IMR-90 (cell line): ENCODE measurements around the gene VEGFA. TPM values are rescaled to one million over a fixed set of nuclear protein-coding genes. Genes with fewer than 3 reads are reported as not detected.

Experiments
- ATAC-seq: fragments of 200-7000 bp; cut with Tn5 transposase; 2 replicates; pipeline ENCODE4 v1.9.1; 2020; ENCODE audit warnings: low read depth, mild to moderate bottlenecking, moderate library complexity
- BruUV-seq: library from RNA; stranded (reverse); fragments of 400-500 nt; replicated peaks from 2 replicates; lab custom pipeline; 2021; lab: Mats Ljungman, UMichigan
- CTCF ChIA-PET: fragments of 300-600 bp; formaldehyde crosslinking; extraction: SDS; loops from one replicate; lab custom pipeline; 2021; ENCODE audit warnings: antibody characterized with exemption; lab: Yijun Ruan, JAX
- POLR2A ChIA-PET: fragments of 300-600 bp; sonication (Branson Sonifier 250); formaldehyde crosslinking; loops from one replicate; lab custom pipeline; 2022; ENCODE audit warnings: antibody characterized with exemption; ENCODE audit not compliant: unreplicated experiment; lab: Charles Lee
- DNase-seq: peaks from one replicate; pipeline ENCODE4 v3.0.0; 2013
- H2AFZ ChIP-seq: replicated peaks from 2 replicates; pipeline ENCODE3; 2013; ENCODE audit warnings: low read length, mild to moderate bottlenecking; ENCODE audit not compliant: poor library complexity
- H2AK5ac ChIP-seq: 2 replicates; pipeline ENCODE4 v1.6.1; 2013; ENCODE audit warnings: low read depth, low read length, inconsistent platforms
- H2AK9ac ChIP-seq: replicated peaks from 2 replicates; pipeline ENCODE3; 2013; ENCODE audit warnings: mild to moderate bottlenecking, low read depth, low read length, moderate library complexity; ENCODE audit not compliant: poor library complexity
- H2BK120ac ChIP-seq: 2 replicates; pipeline ENCODE4 v1.6.1; 2013; ENCODE audit warnings: low read depth, low read length, inconsistent platforms
- H2BK15ac ChIP-seq: 3 replicates; pipeline ENCODE4 v1.6.1; 2013; ENCODE audit warnings: low read depth, low read length, inconsistent platforms
- H2BK20ac ChIP-seq: 2 replicates; pipeline ENCODE4 v1.6.1; 2013; ENCODE audit warnings: low read depth, mild to moderate bottlenecking, inconsistent platforms, low read length, moderate library complexity
- H2BK5ac ChIP-seq: 2 replicates; pipeline ENCODE4 v1.6.1; 2013; ENCODE audit warnings: mild to moderate bottlenecking, low read depth, low read length, inconsistent platforms; ENCODE audit not compliant: poor library complexity, severe bottlenecking
- H3K14ac ChIP-seq: replicated peaks from 2 replicates; pipeline ENCODE4 v1.6.1; 2013; ENCODE audit warnings: low read depth, low read length, inconsistent platforms
- H3K18ac ChIP-seq: 2 replicates; pipeline ENCODE4 v1.6.1; 2013; ENCODE audit warnings: low read depth, low read length, control low read depth
- H3K23ac ChIP-seq: 2 replicates; pipeline ENCODE4 v1.6.1; 2013; ENCODE audit warnings: low read depth, low read length, inconsistent platforms
- H3K27ac ChIP-seq: 2 replicates; pipeline ENCODE4 v1.5.1; 2013; ENCODE audit warnings: mild to moderate bottlenecking, control low read depth, low read length; ENCODE audit not compliant: insufficient read depth
- H3K27me3 ChIP-seq: 2 replicates; pipeline ENCODE4 v1.6.1; 2013; ENCODE audit warnings: low read length; ENCODE audit not compliant: control insufficient read depth, insufficient read depth
- H3K36me3 ChIP-seq: 2 replicates; pipeline ENCODE4 v1.6.1; 2013; ENCODE audit warnings: low read length, mixed read lengths; ENCODE audit not compliant: control insufficient read depth, insufficient read depth
- H3K4ac ChIP-seq: 2 replicates; pipeline ENCODE4 v1.6.1; 2013; ENCODE audit warnings: low read depth, low read length, inconsistent platforms
- H3K4me1 ChIP-seq: 2 replicates; pipeline ENCODE4 v1.6.1; 2013; ENCODE audit warnings: low read length, mixed read lengths; ENCODE audit not compliant: control insufficient read depth, insufficient read depth
- H3K4me2 ChIP-seq: 2 replicates; pipeline ENCODE4 v1.6.1; 2013; ENCODE audit warnings: low read depth, mild to moderate bottlenecking, control low read depth, low read length, moderate library complexity
- H3K4me3 ChIP-seq: 2 replicates; pipeline ENCODE4 v1.5.1; 2013; ENCODE audit warnings: low read depth, mild to moderate bottlenecking, control low read depth, low read length, moderate library complexity; ENCODE audit not compliant: insufficient read depth
- H3K56ac ChIP-seq: 2 replicates; pipeline ENCODE4 v1.6.1; 2013; ENCODE audit warnings: low read length, inconsistent platforms; ENCODE audit not compliant: insufficient read depth; ENCODE audit errors: extremely low read depth
- H3K79me1 ChIP-seq, 2 experiments: 2 replicates each; pipeline ENCODE4 v1.6.1; 2013; ENCODE audit warnings: low read length in 2 of 2, inconsistent platforms in 1 of 2, low read depth in 1 of 2
- H3K9ac ChIP-seq: 2 replicates; pipeline ENCODE4 v1.6.1; 2013; ENCODE audit warnings: low read depth, low read length, control low read depth
- H3K9me1 ChIP-seq: 2 replicates; pipeline ENCODE4 v1.6.1; 2013; ENCODE audit warnings: low read length, inconsistent platforms; ENCODE audit not compliant: insufficient read depth
- H3K9me3 ChIP-seq: 2 replicates; pipeline ENCODE4 v1.6.1; 2013; ENCODE audit warnings: low read length; ENCODE audit not compliant: control insufficient read depth, insufficient read depth
- H4K20me1 ChIP-seq: 2 replicates; pipeline ENCODE4 v1.6.1; 2013; ENCODE audit warnings: low read length, inconsistent platforms; ENCODE audit not compliant: insufficient read depth
- H4K5ac ChIP-seq: 2 replicates; pipeline ENCODE4 v1.6.1; 2013; ENCODE audit warnings: mild to moderate bottlenecking, low read depth, low read length, control low read depth
- H4K8ac ChIP-seq, 2 experiments: 2 replicates each; pipeline ENCODE4 v1.6.1; 2013; ENCODE audit warnings: low read depth in 2 of 2, low read length in 2 of 2, control low read depth in 1 of 2, inconsistent platforms in 1 of 2
- H4K91ac ChIP-seq: 2 replicates; pipeline ENCODE4 v1.6.1; 2013; ENCODE audit warnings: low read depth, low read length, inconsistent platforms; ENCODE audit not compliant: insufficient read depth
- BHLHE40 ChIP-seq: fragments of 150-350 bp; IDR thresholded peaks from 2 replicates; pipeline ENCODE4 v1.6.1; 2016; ENCODE audit warnings: mild to moderate bottlenecking, low read depth, low read length
- CEBPB ChIP-seq: IDR thresholded peaks from 2 replicates; pipeline ENCODE4 v1.6.1; 2012; ENCODE audit warnings: low read depth, low read length, improper control_type of control experiment
- CHD1 ChIP-seq: IDR thresholded peaks from 2 replicates; pipeline ENCODE4 v1.6.1; 2012; ENCODE audit warnings: low read depth, low read length, improper control_type of control experiment
- CTCF ChIP-seq: conservative IDR thresholded peaks from 2 replicates; pipeline ENCODE4 v1.5.1; 2012; ENCODE audit warnings: mild to moderate bottlenecking, low read depth, low read length, improper control_type of control experiment
- FOS ChIP-seq: fragments of 150-350 bp; IDR thresholded peaks from 2 replicates; pipeline ENCODE4 v1.6.1; 2016; ENCODE audit warnings: low read depth, low read length
- MAFK ChIP-seq: IDR thresholded peaks from 2 replicates; pipeline ENCODE4 v1.6.1; 2012; ENCODE audit warnings: low read depth, low read length, improper control_type of control experiment
- MAZ ChIP-seq: IDR thresholded peaks from 2 replicates; pipeline ENCODE4 v1.6.1; 2012; ENCODE audit warnings: low read depth, mild to moderate bottlenecking, low read length, improper control_type of control experiment, moderate library complexity, borderline replicate concordance
- MXI1 ChIP-seq: IDR thresholded peaks from 2 replicates; pipeline ENCODE4 v1.6.1; 2012; ENCODE audit warnings: low read depth, mild to moderate bottlenecking, low read length, moderate library complexity, borderline replicate concordance
- NFE2L2 ChIP-seq: fragments of 150-350 bp; IDR thresholded peaks from 2 replicates; pipeline ENCODE4 v1.6.1; 2016; ENCODE audit warnings: low read depth, mild to moderate bottlenecking, low read length
- POLR2A ChIP-seq: IDR thresholded peaks from 2 replicates; pipeline ENCODE4 v1.6.1; 2012; ENCODE audit warnings: mild to moderate bottlenecking, low read depth, low read length
- RAD21 ChIP-seq: IDR thresholded peaks from 2 replicates; pipeline ENCODE4 v1.6.1; 2012; ENCODE audit warnings: low read length, improper control_type of control experiment
- RCOR1 ChIP-seq: IDR thresholded peaks from 2 replicates; pipeline ENCODE4 v1.6.1; 2012; ENCODE audit warnings: mild to moderate bottlenecking, low read length, improper control_type of control experiment; ENCODE audit not compliant: insufficient replicate concordance
- RFX5 ChIP-seq: IDR thresholded peaks from 2 replicates; pipeline ENCODE4 v1.8.0; 2012; ENCODE audit warnings: low read depth, mild to moderate bottlenecking, low read length, moderate library complexity
- SMC3 ChIP-seq: fragments of 150-350 bp; IDR thresholded peaks from 2 replicates; pipeline ENCODE4 v1.6.1; 2016; ENCODE audit warnings: low read depth, mild to moderate bottlenecking, antibody characterized with exemption, low read length, moderate library complexity
- WGBS, 2 experiments: methylation state at CpG; one replicate each; pipeline versions ENCODE4 v1.1.5 to v1.1.7; 2013; ENCODE audit warnings: missing lambda C conversion rate in 2 of 2; ENCODE audit not compliant: insufficient read length in 1 of 2; ENCODE audit errors: extremely low coverage in 2 of 2; 5-methylcytosine and 5-hydroxymethylcytosine counted together
- dilution Hi-C: fragments of 300-500 bp; cut with HindIII; formaldehyde crosslinking; loops from one replicate; pipeline ENCODE4 v1.14.3; 2018; ENCODE audit warnings: low sequenced_read_pairs; ENCODE audit not compliant: unreplicated experiment
- in situ Hi-C: fragments of 300-500 bp; cut with MboI; formaldehyde crosslinking; loops from 3 replicates; pipeline ENCODE4 v1.14.3; 2019; ENCODE audit warnings: low sequenced_read_pairs, inconsistent platforms, mixed read lengths
- intact Hi-C: fragments of 100-400 bp; cut with micrococcal nuclease; formaldehyde crosslinking; loops from 2 replicates; pipeline ENCODE4 v1.10.0; 2022
- polyA plus RNA-seq, 3 experiments: library from polyadenylated mRNA; depleted of rRNA; stranded (reverse); fragments of >200 nt; gene quantifications; 2 replicates each; pipeline ENCODE4 v1.2.3, GENCODE V29; 2012; ENCODE audit warnings: low replicate concordance in 1 of 3
- total RNA-seq: library from RNA; depleted of rRNA; stranded (reverse); fragments of >200 nt; gene quantifications from 2 replicates; pipeline ENCODE4 v1.2.3, GENCODE V29; 2012
- TF ChIP-seq, protein P1 (sequence below): fragments of 150-350 bp; IDR thresholded peaks from 2 replicates; pipeline ENCODE4 v1.6.1; 2017; ENCODE audit warnings: mild to moderate bottlenecking, antibody characterized with exemption, low read length, low read depth
- TF ChIP-seq, protein P2 (sequence below): fragments of 150-350 bp; IDR thresholded peaks from 2 replicates; pipeline ENCODE4 v1.6.1; 2016; ENCODE audit warnings: low read depth, mild to moderate bottlenecking, low read length, moderate library complexity, borderline replicate concordance

Gene VEGFA
- total and polyA plus RNA-seq, 2 of the 4 experiments (the other 2 are of a cell fraction) = 190 to 234 TPM

DNA sequence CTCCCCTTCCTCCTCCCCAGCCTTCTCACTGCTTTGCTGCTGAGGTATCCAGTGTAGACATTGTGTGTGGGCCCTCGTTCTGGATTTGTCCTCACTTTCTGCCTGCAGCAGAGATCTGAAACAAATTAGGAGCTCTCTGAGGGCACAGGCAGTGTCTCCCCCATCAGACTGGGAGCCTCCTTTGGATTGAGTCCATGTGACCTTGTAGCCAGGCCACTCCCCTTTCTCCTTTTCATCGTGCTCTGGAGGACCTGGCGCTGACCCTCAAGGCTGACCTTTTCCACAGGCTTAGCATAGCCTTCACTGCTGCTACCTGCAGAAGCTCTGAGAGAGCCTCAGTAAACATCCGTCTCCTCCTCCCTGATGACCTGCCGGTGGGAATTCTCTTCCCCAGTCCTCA is 26.2 kb downstream of the VEGFA start:
- CTCF ChIA-PET = no interaction called here
- BruUV-seq = no TSS peak
- no peak overlapping the region for H2AK9ac ChIP-seq

More for the DNA sequence above, 26.2 kb downstream of the VEGFA start:
- H3K56ac ChIP-seq = no peak overlapping the region
- no peaks in the 10 kb centered on the region for H3K36me3 ChIP-seq
- H2BK5ac ChIP-seq = no peak overlapping the region
- no peak overlapping the region for H2AFZ ChIP-seq
- dilution Hi-C loops = no loop called here
- in situ Hi-C loops = no loop called here
- H3K27me3 ChIP-seq = no peaks in the 10 kb centered on the region
- peaks cover 20% of the 10 kb centered on the region for H3K4me1 ChIP-seq
- intact Hi-C loops = no loop called here
- no peaks in the 10 kb centered on the region for H3K9me3 ChIP-seq
- H3K4me2 ChIP-seq = no peak overlapping the region
- H3K4ac ChIP-seq = no peak overlapping the region
- no peak overlapping the region; the same call in 1 of the 2 replicates for H4K91ac ChIP-seq
- no peak overlapping the region for H2BK120ac ChIP-seq
- H2BK20ac ChIP-seq = no peak overlapping the region
- H3K18ac ChIP-seq = no peak overlapping the region
- H3K79me1 ChIP-seq = no peaks in the 10 kb centered on the region
- H3K9me1 ChIP-seq = peaks cover 15% of the 10 kb centered on the region
- ATAC-seq (no peak), DNase-seq (no peak)
- H2BK15ac ChIP-seq = no peak overlapping the region
- POLR2A ChIA-PET = no interaction called here
- H3K9ac ChIP-seq = no peak overlapping the region
- no peak overlapping the region for H3K27ac ChIP-seq
- H2AK5ac ChIP-seq = no peak overlapping the region
- H3K23ac ChIP-seq = no peak overlapping the region
- no peak overlapping the region for H3K14ac ChIP-seq
- 86% methylated on average over 5 of the region's 5 CpGs; no CpG with 5 or more reads in 1 of the 2 experiments for WGBS, 2 experiments
- TF ChIP-seq, protein P1, sequence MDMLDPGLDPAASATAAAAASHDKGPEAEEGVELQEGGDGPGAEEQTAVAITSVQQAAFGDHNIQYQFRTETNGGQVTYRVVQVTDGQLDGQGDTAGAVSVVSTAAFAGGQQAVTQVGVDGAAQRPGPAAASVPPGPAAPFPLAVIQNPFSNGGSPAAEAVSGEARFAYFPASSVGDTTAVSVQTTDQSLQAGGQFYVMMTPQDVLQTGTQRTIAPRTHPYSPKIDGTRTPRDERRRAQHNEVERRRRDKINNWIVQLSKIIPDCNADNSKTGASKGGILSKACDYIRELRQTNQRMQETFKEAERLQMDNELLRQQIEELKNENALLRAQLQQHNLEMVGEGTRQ = no peak
- TF ChIP-seq BHLHE40 (no peak), CHD1 (no peak), RAD21 (no peak), NFE2L2 (no peak), FOS (no peak), RCOR1 (no peak), POLR2A (no peak), SMC3 (no peak), MXI1 (no peak), MAFK (no peak), CEBPB (no peak), RFX5 (no peak), MAZ (no peak), CTCF (no peak)
- TF ChIP-seq, protein P2, sequence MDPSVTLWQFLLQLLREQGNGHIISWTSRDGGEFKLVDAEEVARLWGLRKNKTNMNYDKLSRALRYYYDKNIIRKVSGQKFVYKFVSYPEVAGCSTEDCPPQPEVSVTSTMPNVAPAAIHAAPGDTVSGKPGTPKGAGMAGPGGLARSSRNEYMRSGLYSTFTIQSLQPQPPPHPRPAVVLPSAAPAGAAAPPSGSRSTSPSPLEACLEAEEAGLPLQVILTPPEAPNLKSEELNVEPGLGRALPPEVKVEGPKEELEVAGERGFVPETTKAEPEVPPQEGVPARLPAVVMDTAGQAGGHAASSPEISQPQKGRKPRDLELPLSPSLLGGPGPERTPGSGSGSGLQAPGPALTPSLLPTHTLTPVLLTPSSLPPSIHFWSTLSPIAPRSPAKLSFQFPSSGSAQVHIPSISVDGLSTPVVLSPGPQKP = no peak
- no peak overlapping the region for H3K4me3 ChIP-seq
- H4K20me1 ChIP-seq = no peaks in the 10 kb centered on the region
- no peak overlapping the region for H4K5ac ChIP-seq
- no peak overlapping the region for H4K8ac ChIP-seq
